Measurements from ENCODE around the gene SLC22A25. TPM values are rescaled to one million over a fixed set of nuclear protein-coding genes. Genes with fewer than 3 reads are reported as not detected.
"Not testable (repeated sequence)": the region's sequence is repeated elsewhere in the genome, so short reads cannot be mapped to it uniquely, and the experiment has no call there.

SLC22A25 gene
- polyA plus RNA-seq, 3 donors, result not detected

- intact Hi-C loops (cut with micrococcal nuclease), result no loop called here
- H3K9ac ChIP-seq (ENCODE audit: insufficient read depth, low read length, poor library complexity, severe bottlenecking), result no peak overlapping the region
Observed at GRCh38 chr11:63250162-63251050, 7.0 kb upstream of the SLC22A25 start.

GRCh38 chr11:63248966-63249365 lies 5.6 kb upstream of the SLC22A25 start:
- no peak for DNase-seq
- Mint-ChIP-seq H3K27ac (no peak overlapping the region), H3K27me3 (ENCODE audit: low read depth in 3 of 3) (peaks cover 4 to 30% (median 9%) of the 10 kb centered on the region in 3 donors), H3K9me3 (peaks cover 0 to 3% (median 0%) of the 10 kb centered on the region in 7 donors), H3K4me1 (no peaks in the 10 kb centered on the region), H3K36me3 (no peaks in the 10 kb centered on the region), H3K4me3 (no peak overlapping the region)
- Histone ChIP-seq H3K4me3 (replicated peaks in 1 of 3; ENCODE audit: low read depth in 2 of 3, low read length in 3 of 3) (no peak overlapping the region), H3K9ac (ENCODE audit: insufficient read depth, low read length, poor library complexity, severe bottlenecking) (no peak overlapping the region), H4K20me1 (ENCODE audit: insufficient read depth, low read length) (no peaks in the 10 kb centered on the region), H3K4me1 (ENCODE audit: control insufficient read depth in 1 of 2, insufficient read depth in 2 of 2, low read length in 2 of 2) (no peaks in the 10 kb centered on the region), H3K27ac (ENCODE audit: low read depth in 1 of 2, low read length in 2 of 2) (no peak overlapping the region), H3K36me3 (replicated peaks in 1 of 2; ENCODE audit: control insufficient read depth in 1 of 2, insufficient read depth in 2 of 2, low read length in 2 of 2) (no peaks in the 10 kb centered on the region), H3K27me3 (ENCODE audit: control insufficient read depth in 2 of 2, insufficient read depth in 2 of 2, low read length in 2 of 2) (peaks cover 2 to 9% of the 10 kb centered on the region in 2 donors), H3K9me3 (replicated peaks in 1 of 2; ENCODE audit: control insufficient read depth in 1 of 2, insufficient read depth in 1 of 2, low read length in 2 of 2) (no peaks in the 10 kb centered on the region), H2AFZ (ENCODE audit: insufficient read depth, low read depth, low read length, poor library complexity, severe bottlenecking) (no peak overlapping the region), H3K4me2 (replicated peaks; ENCODE audit: extremely low read depth, low read length, poor library complexity, severe bottlenecking) (no peak overlapping the region), H3K79me2 (ENCODE audit: insufficient read depth, low read length) (no peaks in the 10 kb centered on the region)
- intact Hi-C loops (cut with micrococcal nuclease), result no loop called here
- WGBS (ENCODE audit: insufficient coverage), result no CpG with 5 or more reads among the region's 3 CpGs
- TF ChIP-seq, protein P1, sequence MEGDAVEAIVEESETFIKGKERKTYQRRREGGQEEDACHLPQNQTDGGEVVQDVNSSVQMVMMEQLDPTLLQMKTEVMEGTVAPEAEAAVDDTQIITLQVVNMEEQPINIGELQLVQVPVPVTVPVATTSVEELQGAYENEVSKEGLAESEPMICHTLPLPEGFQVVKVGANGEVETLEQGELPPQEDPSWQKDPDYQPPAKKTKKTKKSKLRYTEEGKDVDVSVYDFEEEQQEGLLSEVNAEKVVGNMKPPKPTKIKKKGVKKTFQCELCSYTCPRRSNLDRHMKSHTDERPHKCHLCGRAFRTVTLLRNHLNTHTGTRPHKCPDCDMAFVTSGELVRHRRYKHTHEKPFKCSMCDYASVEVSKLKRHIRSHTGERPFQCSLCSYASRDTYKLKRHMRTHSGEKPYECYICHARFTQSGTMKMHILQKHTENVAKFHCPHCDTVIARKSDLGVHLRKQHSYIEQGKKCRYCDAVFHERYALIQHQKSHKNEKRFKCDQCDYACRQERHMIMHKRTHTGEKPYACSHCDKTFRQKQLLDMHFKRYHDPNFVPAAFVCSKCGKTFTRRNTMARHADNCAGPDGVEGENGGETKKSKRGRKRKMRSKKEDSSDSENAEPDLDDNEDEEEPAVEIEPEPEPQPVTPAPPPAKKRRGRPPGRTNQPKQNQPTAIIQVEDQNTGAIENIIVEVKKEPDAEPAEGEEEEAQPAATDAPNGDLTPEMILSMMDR (IDR thresholded peaks at IDR 0.05), result no peak

More at GRCh38 chr11:63250162-63251050, 7.0 kb upstream of the SLC22A25 start:
- Histone ChIP-seq H3K36me3 (replicated peaks in 1 of 2; ENCODE audit: control insufficient read depth in 1 of 2, insufficient read depth in 2 of 2, low read length in 2 of 2) (no peaks in the 10 kb centered on the region), H4K20me1 (ENCODE audit: insufficient read depth, low read length) (no peaks in the 10 kb centered on the region), H3K4me3 (replicated peaks in 1 of 3; ENCODE audit: low read depth in 2 of 3, low read length in 3 of 3) (no peak overlapping the region), H2AFZ (ENCODE audit: insufficient read depth, low read depth, low read length, poor library complexity, severe bottlenecking) (no peak overlapping the region), H3K27me3 (ENCODE audit: control insufficient read depth in 2 of 2, insufficient read depth in 2 of 2, low read length in 2 of 2) (peaks cover 2 to 9% of the 10 kb centered on the region in 2 donors), H3K9me3 (replicated peaks in 1 of 2; ENCODE audit: control insufficient read depth in 1 of 2, insufficient read depth in 1 of 2, low read length in 2 of 2) (no peaks in the 10 kb centered on the region), H3K27ac (ENCODE audit: low read depth in 1 of 2, low read length in 2 of 2) (no peak overlapping the region), H3K4me2 (replicated peaks; ENCODE audit: extremely low read depth, low read length, poor library complexity, severe bottlenecking) (no peak overlapping the region), H3K4me1 (ENCODE audit: control insufficient read depth in 1 of 2, insufficient read depth in 2 of 2, low read length in 2 of 2) (no peaks in the 10 kb centered on the region), H3K79me2 (ENCODE audit: insufficient read depth, low read length) (no peaks in the 10 kb centered on the region)
- Mint-ChIP-seq H3K36me3 (no peaks in the 10 kb centered on the region), H3K27me3 (ENCODE audit: low read depth in 3 of 3) (peaks cover 6 to 31% (median 9%) of the 10 kb centered on the region in 3 donors), H3K4me3 (no peak overlapping the region), H3K9me3 (peaks cover 0 to 3% (median 0%) of the 10 kb centered on the region in 7 donors), H3K27ac (no peak overlapping the region), H3K4me1 (no peaks in the 10 kb centered on the region)
- TF ChIP-seq, protein P1 (IDR thresholded peaks at IDR 0.05), result no peak
- no peak for DNase-seq
- WGBS (ENCODE audit: insufficient coverage), result 84% methylated on average over 3 of the region's 5 CpGs

- H3K79me2 ChIP-seq (ENCODE audit: insufficient read depth, low read length); DNase-seq; intact Hi-C loops (cut with micrococcal nuclease); H3K27ac Mint-ChIP-seq; H3K9ac ChIP-seq (ENCODE audit: insufficient read depth, low read length, poor library complexity, severe bottlenecking); H3K4me3 ChIP-seq (replicated peaks in 1 of 3; ENCODE audit: low read depth in 2 of 3, low read length in 3 of 3); H3K27me3 ChIP-seq (ENCODE audit: control insufficient read depth in 2 of 2, insufficient read depth in 2 of 2, low read length in 2 of 2); H3K36me3 Mint-ChIP-seq; H3K36me3 ChIP-seq (replicated peaks in 1 of 2; ENCODE audit: control insufficient read depth in 1 of 2, insufficient read depth in 2 of 2, low read length in 2 of 2); H2AFZ ChIP-seq (ENCODE audit: insufficient read depth, low read depth, low read length, poor library complexity, severe bottlenecking); H3K27ac ChIP-seq (ENCODE audit: low read depth in 1 of 2, low read length in 2 of 2); H3K4me3 Mint-ChIP-seq; H3K9me3 Mint-ChIP-seq; H3K4me1 ChIP-seq (ENCODE audit: control insufficient read depth in 1 of 2, insufficient read depth in 2 of 2, low read length in 2 of 2); H4K20me1 ChIP-seq (ENCODE audit: insufficient read depth, low read length); H3K4me1 Mint-ChIP-seq; H3K9me3 ChIP-seq (replicated peaks in 1 of 2; ENCODE audit: control insufficient read depth in 1 of 2, insufficient read depth in 1 of 2, low read length in 2 of 2); H3K4me2 ChIP-seq (replicated peaks; ENCODE audit: extremely low read depth, low read length, poor library complexity, severe bottlenecking): not testable (repeated sequence)
- H3K27me3 Mint-ChIP-seq (ENCODE audit: low read depth in 3 of 3), result peaks cover 10 to 26% (median 11%) of the 10 kb centered on the region in 3 donors
- WGBS (ENCODE audit: insufficient coverage), result 79% methylated on average over 3 of the region's 7 CpGs
Observed at GRCh38 chr11:63247237-63248002, 4.0 kb upstream of the SLC22A25 start.

Measured in CD14-positive monocyte (primary cell).